ENCODE measurements around the gene TNS3. TPM values are rescaled to one million over a fixed set of nuclear protein-coding genes. Genes with fewer than 3 reads are reported as not detected.

Gene TNS3
- total and polyA plus RNA-seq, 10 of the 15 experiments (the other 5 are each of a cell fraction or from before 2014, with no cell fraction given): 0.27 to 2.7 (median 0.79) TPM

GRCh38 chr7:47255007-47255406, 326.9 kb downstream of the TNS3 start:
- BruUV-seq (replicated peaks): no TSS peak
- no peaks in the 10 kb centered on the region for H3K36me3 ChIP-seq (ENCODE audit: control insufficient read depth in 2 of 2, insufficient read depth in 2 of 2, low read length in 1 of 2)
- H3K27me3 ChIP-seq (replicated peaks in 1 of 2; ENCODE audit: control insufficient read depth in 2 of 2, insufficient read depth in 2 of 2, low read length in 1 of 2): peaks cover 0 to 4% of the 10 kb centered on the region in 2 experiments; a peak in 2 of 4 replicates
- no peaks in the 10 kb centered on the region for H3K4me1 ChIP-seq (ENCODE audit: control insufficient read depth, insufficient read depth, low read length)
- no peaks in the 10 kb centered on the region for H3K9me3 ChIP-seq (replicated peaks; ENCODE audit: control insufficient read depth, insufficient read depth, low read length)
- FAIRE-seq: no peak
- no peak overlapping the region for H3K27ac ChIP-seq (ENCODE audit: control insufficient read depth, insufficient read depth)
- in situ Hi-C loops (cut with MboI): no loop called here
- no peak for DNase-seq (ENCODE audit: low read depth, low spot score)
- no peak overlapping the region for H3K9ac ChIP-seq (ENCODE audit: control insufficient read depth, insufficient read depth, low read length)
- H4K20me1 ChIP-seq (ENCODE audit: control insufficient read depth, insufficient read depth): no peaks in the 10 kb centered on the region
- no peak for ATAC-seq
- 72% methylated on average over 7 of the region's 7 CpGs for WGBS (ENCODE audit: insufficient coverage, insufficient replicate concordance, low lambda C conversion rate, missing lambda C conversion rate)
- H2AFZ ChIP-seq (ENCODE audit: control insufficient read depth, low read depth, low read length): no peak overlapping the region
- intact Hi-C loops (cut with micrococcal nuclease; ENCODE audit: unreplicated experiment): loop anchor here (10.0 kb wide), 2 partner anchors 170 to 1340 kb away; no protein-coding TSS in a partner anchor
- no peak overlapping the region for H3K4me2 ChIP-seq (ENCODE audit: control insufficient read depth, insufficient read depth)
- no peak overlapping the region for H3K4me3 ChIP-seq
- CTCF ChIA-PET: interaction anchor here (1.1 to 4.1 kb wide), 4 partner anchors 12 to 1364 kb away, joined by 3 to 19 read pairs (median 10); no protein-coding TSS in a partner anchor
- RAD21 ChIA-PET (ENCODE audit: unreplicated experiment): no interaction called here
- no peaks in the 10 kb centered on the region for H3K79me2 ChIP-seq (ENCODE audit: control insufficient read depth, insufficient read depth, low read length)
- SMC1A ChIA-PET (ENCODE audit: uncharacterized antibody, unreplicated experiment): no interaction called here
- POLR2A ChIA-PET: no interaction called here
- no peak for TF ChIP-seq DPF2 (IDR thresholded peaks at IDR 0.05)
- no peak for TF ChIP-seq ETV6 (conservative IDR thresholded peaks at IDR 0.05 in 1 of 2, IDR thresholded peaks at IDR 0.05 in 1 of 2; ENCODE audit: borderline replicate concordance in 1 of 2, low read depth in 1 of 2)
- TF ChIP-seq POLR2AphosphoS5 (IDR thresholded peaks at IDR 0.05; ENCODE audit: low read length): no peak
- TF ChIP-seq EP300 (IDR thresholded peaks at IDR 0.05; ENCODE audit: borderline replicate concordance in 1 of 2, control insufficient read depth in 1 of 2, low read depth in 2 of 2, low read length in 2 of 2): no peak
- no peak for TF ChIP-seq CEBPZ (IDR thresholded peaks at IDR 0.05; ENCODE audit: low read depth, low read length)
- no peak for TF ChIP-seq NFXL1 (IDR thresholded peaks at IDR 0.05; ENCODE audit: borderline replicate concordance)
- no peak for TF ChIP-seq MYC (IDR thresholded peaks at IDR 0.05; ENCODE audit: insufficient read depth, insufficient read length, insufficient replicate concordance, low read length, severe bottlenecking)
- no peak for TF ChIP-seq ZBTB11 (CRISPR knock-in tag; IDR thresholded peaks at IDR 0.05)
- no peak for TF ChIP-seq NR2C2 (IDR thresholded peaks at IDR 0.05; ENCODE audit: borderline replicate concordance, control insufficient read depth, insufficient read length, low read depth)
- no peak for TF ChIP-seq IRF5 (IDR thresholded peaks at IDR 0.05; ENCODE audit: borderline replicate concordance)
- no peak for TF ChIP-seq TCF7 (IDR thresholded peaks at IDR 0.05; ENCODE audit: borderline replicate concordance)
- TF ChIP-seq YBX1 (IDR thresholded peaks at IDR 0.05): no peak
- TF ChIP-seq CTCF (IDR thresholded peaks at IDR 0.05 in 2 of 3, conservative IDR thresholded peaks at IDR 0.05 in 1 of 3; ENCODE audit: control insufficient read depth in 2 of 3, extremely low read depth in 1 of 3, insufficient read depth in 1 of 3, low read depth in 3 of 3, low read length in 3 of 3): no peak

Measured in GM12878 (cell line).